ENCODE data around the gene CEBPG. TPM values are rescaled to one million over a fixed set of nuclear protein-coding genes. Genes with fewer than 3 reads are reported as not detected.

The CEBPG gene
- total RNA-seq, 1 experiment from 2014 or later: 33.4 TPM

DNA sequence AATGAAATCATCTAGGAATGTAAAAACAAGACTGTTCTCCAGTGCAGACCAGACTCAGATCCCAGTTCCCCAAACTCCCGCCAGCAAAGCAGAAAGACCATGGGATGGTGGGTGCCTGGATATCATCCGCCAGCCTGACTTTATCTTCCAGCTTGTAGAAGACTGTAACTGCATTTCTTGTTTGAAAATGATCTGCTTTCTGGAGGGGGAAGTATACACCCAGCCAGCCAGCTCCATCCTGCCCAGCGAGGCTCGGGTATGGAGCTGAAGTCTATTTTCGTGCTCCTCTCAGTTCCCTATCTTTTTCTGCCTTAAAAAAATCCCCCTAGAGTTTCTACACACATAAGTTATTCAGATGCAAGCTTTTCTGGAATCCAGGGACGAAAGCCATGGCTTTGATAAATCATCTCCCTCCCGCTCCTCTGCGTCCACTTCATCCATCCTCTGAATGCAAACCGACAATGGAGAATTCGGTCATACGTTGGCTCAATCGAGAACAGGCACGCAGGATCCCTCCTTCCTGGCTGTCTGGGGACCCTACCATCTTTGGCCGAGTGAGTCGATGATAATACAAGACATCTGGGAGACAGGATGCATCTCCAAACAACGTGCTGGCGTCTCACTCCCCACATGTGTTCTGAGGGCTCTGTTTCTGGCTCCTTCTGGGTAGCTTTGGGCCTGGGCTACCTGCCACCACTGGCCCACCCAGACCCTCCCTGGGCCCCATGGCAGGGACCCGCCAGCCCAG, 31.2 kb downstream of the CEBPG start:
- TF ChIP-seq, protein P1, sequence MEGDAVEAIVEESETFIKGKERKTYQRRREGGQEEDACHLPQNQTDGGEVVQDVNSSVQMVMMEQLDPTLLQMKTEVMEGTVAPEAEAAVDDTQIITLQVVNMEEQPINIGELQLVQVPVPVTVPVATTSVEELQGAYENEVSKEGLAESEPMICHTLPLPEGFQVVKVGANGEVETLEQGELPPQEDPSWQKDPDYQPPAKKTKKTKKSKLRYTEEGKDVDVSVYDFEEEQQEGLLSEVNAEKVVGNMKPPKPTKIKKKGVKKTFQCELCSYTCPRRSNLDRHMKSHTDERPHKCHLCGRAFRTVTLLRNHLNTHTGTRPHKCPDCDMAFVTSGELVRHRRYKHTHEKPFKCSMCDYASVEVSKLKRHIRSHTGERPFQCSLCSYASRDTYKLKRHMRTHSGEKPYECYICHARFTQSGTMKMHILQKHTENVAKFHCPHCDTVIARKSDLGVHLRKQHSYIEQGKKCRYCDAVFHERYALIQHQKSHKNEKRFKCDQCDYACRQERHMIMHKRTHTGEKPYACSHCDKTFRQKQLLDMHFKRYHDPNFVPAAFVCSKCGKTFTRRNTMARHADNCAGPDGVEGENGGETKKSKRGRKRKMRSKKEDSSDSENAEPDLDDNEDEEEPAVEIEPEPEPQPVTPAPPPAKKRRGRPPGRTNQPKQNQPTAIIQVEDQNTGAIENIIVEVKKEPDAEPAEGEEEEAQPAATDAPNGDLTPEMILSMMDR (conservative IDR thresholded peaks at IDR 0.05): no peak
- TF ChIP-seq EZH2 (IDR thresholded peaks at IDR 0.05; ENCODE audit: low read depth): no peak
- H3K27ac ChIP-seq: no peak overlapping the region
- no peak overlapping the region for H3K4me3 ChIP-seq
- ChIA-PET CTCF (no interaction called here), POLR2A (ENCODE audit: unreplicated experiment) (no interaction called here)
- H4K20me1 ChIP-seq (ENCODE audit: insufficient read depth): no peaks in the 10 kb centered on the region
- no peaks in the 10 kb centered on the region for H3K9me2 ChIP-seq (ENCODE audit: insufficient read depth)
- BruUV-seq (replicated peaks): no TSS peak
- H3K79me2 ChIP-seq (ENCODE audit: low read depth): no peaks in the 10 kb centered on the region
- H3F3A ChIP-seq (ENCODE audit: insufficient read depth, low read depth): no peaks in the 10 kb centered on the region
- no peaks in the 10 kb centered on the region for H3K36me3 ChIP-seq (ENCODE audit: low read depth)
- H3K27me3 ChIP-seq (ENCODE audit: insufficient read depth, low read depth): no peaks in the 10 kb centered on the region
- H3K9me3 ChIP-seq (ENCODE audit: insufficient read depth, low read depth): no peaks in the 10 kb centered on the region
- no peak overlapping the region for H2AFZ ChIP-seq
- intact Hi-C loops (cut with micrococcal nuclease; ENCODE audit: unreplicated experiment): loop anchor here (5.0 kb wide), 2 partner anchors 262 to 277 kb away; no protein-coding TSS in a partner anchor
- no peaks in the 10 kb centered on the region for H3K4me1 ChIP-seq (replicated peaks; ENCODE audit: insufficient read depth)
- no peak overlapping the region for H3K4me2 ChIP-seq
- no peak for DNase-seq

DNA sequence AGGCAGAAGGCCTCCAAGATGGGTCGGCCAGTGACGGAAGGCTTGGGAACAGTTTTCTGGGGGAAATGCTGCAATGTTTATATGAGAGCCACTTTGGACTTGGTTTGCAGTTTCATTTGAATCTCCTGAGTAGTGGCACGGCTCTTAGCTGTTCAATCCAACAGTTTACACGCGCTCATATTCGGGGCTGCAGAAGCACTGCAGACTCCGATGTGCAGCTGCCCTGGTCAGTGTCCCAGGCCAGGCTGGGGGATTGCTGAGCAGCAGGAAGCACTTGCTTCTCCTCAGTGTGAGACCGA, 31.7 kb downstream of the CEBPG start:
- Histone ChIP-seq H3K27me3 (ENCODE audit: insufficient read depth, low read depth) (no peaks in the 10 kb centered on the region), H3K79me2 (ENCODE audit: low read depth) (no peaks in the 10 kb centered on the region), H2AFZ (no peak overlapping the region), H3F3A (ENCODE audit: insufficient read depth, low read depth) (no peaks in the 10 kb centered on the region), H3K27ac (no peak overlapping the region), H3K9me2 (ENCODE audit: insufficient read depth) (no peaks in the 10 kb centered on the region), H3K4me2 (no peak overlapping the region), H4K20me1 (ENCODE audit: insufficient read depth) (no peaks in the 10 kb centered on the region), H3K4me1 (replicated peaks; ENCODE audit: insufficient read depth) (no peaks in the 10 kb centered on the region), H3K4me3 (no peak overlapping the region), H3K9me3 (ENCODE audit: insufficient read depth, low read depth) (no peaks in the 10 kb centered on the region), H3K36me3 (ENCODE audit: low read depth) (no peaks in the 10 kb centered on the region)
- TF ChIP-seq, protein P1 (conservative IDR thresholded peaks at IDR 0.05): no peak
- TF ChIP-seq EZH2 (IDR thresholded peaks at IDR 0.05; ENCODE audit: low read depth): no peak
- ChIA-PET CTCF (no interaction called here), POLR2A (ENCODE audit: unreplicated experiment) (no interaction called here)
- BruUV-seq (replicated peaks): no TSS peak
- DNase-seq: no peak
- intact Hi-C loops (cut with micrococcal nuclease; ENCODE audit: unreplicated experiment): loop anchor here (5.0 kb wide), 2 partner anchors 263 to 278 kb away; no protein-coding TSS in a partner anchor

DNA sequence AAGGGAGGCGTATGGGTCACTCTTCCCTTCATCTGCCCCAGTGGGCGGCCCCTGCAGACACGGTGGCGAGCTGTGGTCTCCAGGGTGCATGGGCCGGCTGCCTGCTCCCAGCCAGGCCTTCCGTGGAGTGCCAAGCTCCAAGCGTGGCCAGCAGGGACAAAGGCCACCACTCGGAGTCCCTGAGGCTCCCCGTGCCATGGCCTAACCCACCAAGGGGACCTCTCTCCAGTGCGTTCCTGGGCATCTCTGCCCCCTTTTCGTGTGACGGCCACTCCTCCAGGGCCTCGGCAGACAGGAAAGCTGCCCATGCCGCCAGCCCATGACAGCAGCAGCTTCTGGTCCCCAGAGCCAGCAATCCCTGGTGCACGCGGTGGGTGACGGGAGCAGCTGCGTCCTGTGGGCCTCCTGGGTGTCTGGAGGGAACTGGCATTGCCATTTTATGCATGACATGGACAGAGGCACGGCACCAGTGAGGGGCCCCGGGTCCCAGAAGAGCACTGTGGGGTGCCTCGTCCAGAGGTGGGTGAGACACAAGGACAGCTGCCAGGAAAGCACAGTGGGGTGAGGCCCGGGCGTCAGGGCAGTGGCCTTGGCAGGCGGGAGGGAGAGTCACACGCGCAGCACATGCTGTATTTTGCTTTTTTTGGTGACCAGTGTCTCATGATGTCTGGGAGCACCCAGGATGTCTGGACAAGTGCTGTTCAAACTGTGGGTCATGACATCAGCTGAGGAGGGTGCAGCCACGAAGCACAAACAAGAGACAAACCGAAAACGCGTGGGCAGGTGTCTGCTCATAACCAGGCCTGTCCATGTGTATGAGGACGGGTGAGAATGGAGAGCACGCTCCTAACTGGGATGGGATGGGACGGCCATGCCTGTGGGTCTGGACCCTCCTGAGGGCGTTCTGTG, 32.3 kb downstream of the CEBPG start:
- no peak for DNase-seq
- Histone ChIP-seq H3K27ac (no peak overlapping the region), H4K20me1 (ENCODE audit: insufficient read depth) (no peaks in the 10 kb centered on the region), H3K79me2 (ENCODE audit: low read depth) (no peaks in the 10 kb centered on the region), H3K4me2 (no peak overlapping the region), H2AFZ (no peak overlapping the region), H3K9me2 (ENCODE audit: insufficient read depth) (no peaks in the 10 kb centered on the region), H3K9me3 (ENCODE audit: insufficient read depth, low read depth) (no peaks in the 10 kb centered on the region), H3K4me3 (no peak overlapping the region), H3K4me1 (replicated peaks; ENCODE audit: insufficient read depth) (no peaks in the 10 kb centered on the region), H3F3A (ENCODE audit: insufficient read depth, low read depth) (no peaks in the 10 kb centered on the region), H3K27me3 (ENCODE audit: insufficient read depth, low read depth) (no peaks in the 10 kb centered on the region), H3K36me3 (ENCODE audit: low read depth) (no peaks in the 10 kb centered on the region)
- no TSS peak for BruUV-seq (replicated peaks)
- TF ChIP-seq, protein P1 (conservative IDR thresholded peaks at IDR 0.05): no peak
- no peak for TF ChIP-seq EZH2 (IDR thresholded peaks at IDR 0.05; ENCODE audit: low read depth)
- ChIA-PET POLR2A (ENCODE audit: unreplicated experiment) (no interaction called here), CTCF (interaction anchor here (0.9 kb wide), 1 partner anchor 103 kb away, joined by 3 read pairs; the partner anchor contains the start of gene CEBPA)
- intact Hi-C loops (cut with micrococcal nuclease; ENCODE audit: unreplicated experiment): loop anchor here (1.0 to 5.0 kb wide), 4 partner anchors 95 to 279 kb away; no protein-coding TSS in a partner anchor
